HG02840 (cell line): ENCODE data around the gene PPP1R14C.
"Not testable (repeated sequence)": the region's sequence is repeated elsewhere in the genome, so short reads cannot be mapped to it uniquely, and the experiment has no call there.

Experiments used
- ATAC-seq: cut with Tn5 transposase; IDR thresholded peaks from one replicate; pipeline ENCODE4 v1.9.1; 2021; ENCODE audit warnings: mild to moderate bottlenecking, moderate library complexity, moderate number of reproducible peaks; ENCODE audit not compliant: unreplicated experiment, low FRiP score

PPP1R14C gene

DNA sequence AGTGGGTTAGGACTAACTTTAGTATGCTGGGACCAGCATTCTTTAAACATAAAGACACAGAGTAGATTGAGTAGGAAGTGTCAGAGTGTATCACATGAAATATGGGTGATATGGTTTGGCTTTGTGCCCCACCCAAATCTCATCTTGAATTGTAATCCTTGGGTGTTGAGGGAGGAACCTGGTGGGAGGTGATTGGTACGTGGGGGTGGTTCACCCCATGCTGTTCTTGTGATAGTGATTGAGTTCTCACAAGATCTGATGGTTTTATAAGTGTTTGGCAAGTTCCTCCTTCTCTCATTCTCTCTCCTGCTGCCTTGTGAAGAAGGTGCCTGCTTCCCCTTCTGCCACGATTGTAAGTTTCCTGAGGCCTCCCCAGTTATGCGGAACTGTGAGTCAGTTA lies 5.1 kb upstream of the PPP1R14C start:
- ATAC-seq = not testable (repeated sequence)

DNA sequence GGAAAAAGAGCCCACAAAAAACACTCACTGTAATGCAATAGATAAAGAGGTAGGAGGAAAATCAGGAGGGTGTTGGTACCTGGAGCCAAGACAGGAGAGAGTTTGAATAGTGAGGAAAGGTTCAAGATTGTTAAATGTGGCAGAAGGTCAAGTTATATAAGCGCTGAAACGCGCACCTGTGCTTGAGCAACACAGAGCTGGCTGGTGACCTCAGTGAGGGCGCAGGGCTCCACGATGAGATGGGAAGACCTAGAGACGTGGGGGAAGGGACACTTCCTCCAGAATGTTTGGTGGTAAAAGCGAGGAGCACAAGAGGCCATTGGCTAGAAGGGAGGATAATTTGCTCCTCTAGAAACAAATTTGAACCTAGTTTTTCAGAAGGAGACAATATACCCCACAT lies 4.2 kb upstream of the PPP1R14C start:
- no peak for ATAC-seq

DNA sequence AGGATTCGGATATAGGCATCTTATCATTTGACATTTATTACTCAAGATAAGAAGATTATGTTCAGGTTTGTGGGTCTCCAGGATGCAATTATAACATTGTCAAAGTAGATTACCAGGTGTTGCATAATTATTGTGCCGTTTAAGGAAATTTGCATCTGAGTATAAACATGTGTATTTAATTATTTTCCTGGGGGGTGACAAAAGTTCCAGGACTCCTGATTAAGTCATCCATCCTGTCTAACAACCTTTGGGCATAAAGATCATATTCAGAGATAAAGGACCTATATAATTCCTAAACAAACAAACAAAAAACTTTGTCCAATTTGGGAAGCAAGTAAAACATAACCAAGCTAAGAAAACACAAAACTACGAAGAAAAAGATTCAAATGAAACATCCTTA lies 3.3 kb upstream of the PPP1R14C start:
- no peak for ATAC-seq

DNA sequence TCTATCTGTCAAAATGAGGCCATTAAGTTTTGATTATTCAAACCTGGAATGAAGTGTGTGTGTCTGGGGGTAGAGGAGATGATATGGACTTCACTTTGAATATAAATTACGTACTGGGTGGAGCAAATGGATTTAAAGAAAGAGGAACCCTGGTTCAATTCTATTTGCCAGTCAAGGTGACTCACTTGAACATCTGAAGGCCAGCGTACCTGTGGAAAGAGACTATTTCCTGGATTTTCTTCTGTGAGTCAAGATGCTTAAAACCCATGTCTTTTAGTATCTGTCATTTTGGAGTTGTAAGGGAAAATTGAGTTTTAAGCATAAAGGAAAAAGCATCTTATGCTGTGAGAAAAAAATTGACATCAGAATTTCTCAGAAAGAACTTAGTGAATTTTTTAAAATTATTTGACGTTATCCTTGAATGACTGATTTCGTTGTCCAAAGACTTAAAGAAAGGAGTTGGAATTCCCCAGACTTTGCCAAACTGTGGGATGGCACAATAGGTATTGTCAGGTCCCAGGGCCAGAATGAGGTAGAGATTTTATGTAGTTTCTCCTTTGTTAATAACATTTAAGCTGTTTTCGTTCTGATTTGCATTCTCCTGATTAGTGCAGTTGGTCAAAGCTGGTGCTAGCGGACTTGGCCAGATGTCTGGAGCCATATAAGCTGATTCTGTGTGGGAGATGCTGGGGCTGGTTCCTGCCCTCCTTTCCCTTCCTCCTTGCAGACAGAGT lies 2.4 kb upstream of the PPP1R14C start:
- no peak for ATAC-seq

DNA sequence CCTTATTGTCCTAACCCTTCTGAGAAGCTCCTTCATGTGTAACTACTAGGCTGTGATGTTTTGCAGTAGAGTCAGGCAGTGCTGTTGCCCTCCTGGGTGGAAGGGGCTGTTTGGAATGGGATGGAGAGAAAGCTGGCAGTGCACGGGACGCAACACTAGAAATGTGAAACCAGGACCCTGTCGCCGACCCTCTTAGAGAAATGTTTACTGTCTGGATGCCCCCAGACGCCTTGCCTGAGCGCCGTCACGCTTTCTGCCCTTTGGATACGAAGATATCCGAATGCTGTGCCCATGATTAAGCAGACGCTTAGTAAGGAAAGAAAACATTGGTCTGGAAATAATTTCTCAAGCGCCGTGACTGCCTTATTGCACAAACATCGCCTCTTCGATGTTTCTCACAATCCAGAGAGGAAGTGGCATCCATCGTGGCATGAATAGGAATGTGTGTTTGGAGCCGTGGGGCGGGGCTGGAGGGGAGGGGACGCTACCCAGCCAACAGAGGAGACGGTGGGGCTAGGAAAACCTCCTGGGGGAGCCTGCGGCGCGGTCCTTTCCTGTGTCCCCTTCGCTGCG lies 661 bp upstream of the PPP1R14C start:
- ATAC-seq = no peak

DNA sequence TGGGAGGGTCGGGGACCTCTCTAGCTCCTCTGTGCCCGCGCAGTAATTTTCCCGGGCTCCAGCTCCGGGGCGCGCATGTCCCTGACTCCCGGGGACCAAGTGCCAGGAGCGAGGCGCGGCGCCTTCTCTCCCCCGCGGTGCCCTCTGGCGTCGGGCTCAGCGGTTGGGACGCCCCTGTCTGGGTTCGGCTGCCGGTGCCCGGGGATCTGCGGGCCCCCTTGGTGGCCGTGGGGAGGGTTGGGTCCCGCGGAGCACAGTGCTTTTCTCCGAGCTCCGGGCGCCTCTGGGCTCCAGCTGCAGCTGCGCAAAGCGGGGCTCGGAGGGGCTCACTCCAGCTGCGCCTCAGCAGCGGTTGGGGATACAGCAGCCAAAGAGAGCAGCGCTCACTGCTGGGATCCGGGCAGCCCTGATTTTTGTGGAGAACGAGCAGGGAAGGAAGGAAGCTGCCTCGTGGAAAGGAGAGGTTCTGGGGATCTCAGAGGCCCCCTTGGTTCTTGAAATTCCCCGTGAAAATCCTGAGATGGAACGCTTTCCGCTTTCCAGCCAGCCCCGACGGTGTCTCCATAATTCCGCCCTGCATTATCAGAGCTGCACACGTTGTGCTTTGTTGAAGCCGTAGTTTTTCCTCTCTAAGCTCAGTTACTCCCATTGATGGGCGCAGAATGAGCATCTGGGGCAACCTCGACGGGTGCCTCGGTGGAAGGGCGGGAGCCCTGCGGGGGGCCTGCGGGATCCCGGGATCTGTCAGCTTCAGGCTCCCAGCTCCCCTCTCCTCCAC lies 861 bp downstream of the PPP1R14C start:
- ATAC-seq = no peak

DNA sequence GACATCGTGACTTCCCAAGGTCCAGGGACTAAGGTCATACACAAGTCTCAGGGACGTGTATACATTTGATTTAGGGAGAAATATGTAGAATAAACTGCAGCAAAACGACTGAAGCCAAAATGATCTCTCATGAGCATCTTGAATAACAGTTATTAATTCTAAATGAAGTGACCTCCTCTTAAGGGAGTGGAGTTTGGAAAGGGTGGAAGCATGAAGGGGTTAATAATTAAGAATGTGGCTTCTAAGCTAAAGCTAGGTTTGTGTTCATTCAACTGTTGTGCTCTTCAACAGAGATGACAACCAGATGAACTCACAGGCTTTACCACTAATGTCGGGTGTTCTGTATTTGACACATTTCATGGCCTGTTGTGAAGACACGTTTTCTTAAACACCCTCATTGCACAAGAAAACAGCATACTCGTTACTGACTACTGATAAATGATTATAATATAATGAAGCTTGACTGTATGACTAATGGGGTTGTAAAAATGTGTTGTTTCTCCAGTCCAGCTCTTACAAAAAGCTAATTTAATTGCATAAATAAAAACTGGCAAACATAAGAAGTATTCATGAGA lies 1.5 kb downstream of the PPP1R14C start:
- ATAC-seq = no peak

DNA sequence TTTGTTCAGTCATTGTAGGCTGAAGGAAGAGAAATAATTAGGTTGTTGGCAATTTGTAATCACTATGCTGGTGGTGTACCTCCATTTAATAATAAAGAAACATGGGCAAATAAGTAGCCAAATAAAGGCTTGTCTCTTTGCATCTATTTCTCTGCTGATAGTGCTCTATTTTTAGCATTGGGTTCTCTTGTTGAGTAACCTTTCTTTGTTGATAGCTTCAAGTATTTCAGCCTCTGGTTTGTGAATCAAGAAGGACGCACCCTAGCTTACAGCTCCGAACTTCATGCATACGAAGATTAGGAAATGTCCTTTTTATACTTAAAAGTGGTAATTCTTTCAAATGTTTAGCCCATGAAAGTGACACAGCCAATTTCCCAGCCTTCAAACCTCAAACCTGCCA lies 2.6 kb downstream of the PPP1R14C start:
- ATAC-seq = no peak

DNA sequence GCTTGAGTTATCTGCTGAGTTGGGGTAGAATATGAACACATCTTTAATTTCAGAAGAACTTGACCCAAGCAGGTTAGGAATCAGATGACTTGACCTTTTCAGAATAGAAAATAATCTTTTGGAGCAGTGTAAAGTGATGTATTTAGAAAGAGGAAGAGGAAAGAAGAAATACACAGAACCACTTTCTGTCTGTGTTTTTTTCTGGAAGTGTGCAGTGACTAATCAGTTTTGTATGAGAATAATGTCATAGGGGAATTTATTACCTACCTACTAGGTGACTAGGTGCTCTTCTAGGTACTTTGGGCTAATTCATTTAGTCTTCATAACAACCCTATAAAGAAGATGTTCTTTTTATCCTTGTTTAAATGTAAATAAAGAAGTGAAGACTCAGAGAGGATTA lies 3.0 kb downstream of the PPP1R14C start:
- ATAC-seq = no peak

DNA sequence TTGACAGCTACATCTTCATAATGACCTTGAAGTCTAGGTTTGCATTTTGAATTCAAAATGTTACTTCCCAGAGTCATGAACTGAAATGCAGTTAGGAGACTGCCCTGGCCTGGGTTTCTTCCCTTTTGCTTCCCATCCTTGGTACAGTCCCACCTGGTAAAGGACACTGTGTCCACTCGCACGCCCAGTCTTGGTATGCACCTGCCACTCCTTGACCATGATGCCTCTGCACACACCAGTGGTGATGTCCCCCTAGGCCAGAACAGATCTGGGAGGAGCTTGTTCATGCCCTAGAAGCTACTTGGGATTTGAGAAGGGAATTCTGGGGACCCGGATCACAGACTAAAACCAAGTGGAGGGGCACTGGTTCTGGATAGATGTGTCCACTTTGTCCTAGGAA lies 3.6 kb downstream of the PPP1R14C start:
- no peak for ATAC-seq

DNA sequence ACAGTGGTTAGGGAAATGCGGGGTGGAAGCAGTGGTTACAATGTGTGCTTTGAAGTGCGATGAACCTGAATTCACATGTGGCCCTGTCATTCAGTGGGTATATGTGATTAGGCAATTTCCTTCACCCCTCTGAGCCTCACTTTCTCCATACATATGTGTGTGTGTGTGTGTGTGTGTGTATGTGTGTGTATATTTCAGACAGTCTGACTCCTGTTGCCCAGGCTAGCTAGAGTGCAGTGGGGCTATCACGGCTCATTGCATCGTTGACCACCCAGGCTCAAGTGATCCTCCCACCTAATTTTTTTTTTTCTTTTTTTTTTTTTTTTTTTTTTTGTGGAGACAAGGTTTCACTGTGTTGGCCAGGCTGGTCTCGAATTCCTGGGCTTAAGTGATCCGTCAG lies 6.3 kb downstream of the PPP1R14C start:
- ATAC-seq = no peak

DNA sequence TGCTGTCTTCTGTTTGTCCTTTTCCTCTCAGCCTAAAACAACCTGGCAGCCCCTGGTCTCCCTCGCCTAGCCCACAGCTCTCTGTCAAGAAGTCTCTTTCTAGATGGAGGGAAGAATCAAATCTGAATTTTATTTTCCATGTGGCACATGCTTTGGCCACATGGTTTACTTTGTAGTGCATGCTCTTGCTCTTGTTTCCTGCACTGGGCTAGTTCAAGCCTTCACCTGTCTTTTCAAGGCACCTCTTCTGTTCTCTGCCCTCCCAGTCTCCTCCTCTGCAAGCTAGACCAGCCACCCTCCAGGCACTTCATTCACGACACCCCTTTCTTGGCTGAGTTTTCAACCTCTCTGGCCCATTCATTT lies 7.6 kb downstream of the PPP1R14C start:
- no peak for ATAC-seq

DNA sequence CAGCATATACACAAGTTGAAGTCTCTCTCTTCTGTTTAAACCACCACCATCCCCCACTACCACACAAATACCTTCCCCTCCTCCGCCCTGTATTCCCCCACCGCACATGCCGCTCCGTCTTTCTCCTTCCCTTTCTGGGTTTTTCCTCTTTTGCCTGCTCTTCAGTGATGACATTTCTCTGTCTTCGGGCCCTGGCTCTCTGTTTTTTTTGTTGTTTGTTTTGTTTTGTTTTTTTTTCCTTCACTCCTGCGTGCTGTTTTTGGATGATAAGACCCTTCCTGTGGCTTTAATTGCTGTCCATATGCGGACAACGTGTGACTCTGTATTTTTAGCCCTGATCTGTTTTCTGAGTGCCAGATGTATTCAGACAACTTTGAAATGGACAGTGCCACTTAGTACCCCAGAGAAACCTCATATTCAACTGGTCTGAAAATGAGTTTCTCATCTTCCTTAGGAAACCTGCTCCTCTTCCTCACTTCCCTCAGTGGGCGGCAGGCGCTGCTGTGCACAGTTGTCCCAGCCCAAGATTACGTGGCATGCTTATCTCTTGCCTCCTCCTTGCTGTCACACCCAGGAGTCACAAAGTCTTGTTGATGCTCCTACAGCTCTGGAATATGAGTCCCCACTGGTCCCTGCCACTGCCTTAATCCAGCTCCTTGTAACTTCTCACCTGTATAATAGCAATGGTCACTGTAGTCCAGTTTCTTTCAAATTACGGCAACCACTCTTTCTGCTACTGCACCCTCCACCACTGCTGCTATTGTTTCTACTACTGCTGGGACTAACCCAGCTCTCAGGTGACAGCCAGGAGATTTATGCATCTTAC lies 8.2 kb downstream of the PPP1R14C start:
- ATAC-seq = no peak

DNA sequence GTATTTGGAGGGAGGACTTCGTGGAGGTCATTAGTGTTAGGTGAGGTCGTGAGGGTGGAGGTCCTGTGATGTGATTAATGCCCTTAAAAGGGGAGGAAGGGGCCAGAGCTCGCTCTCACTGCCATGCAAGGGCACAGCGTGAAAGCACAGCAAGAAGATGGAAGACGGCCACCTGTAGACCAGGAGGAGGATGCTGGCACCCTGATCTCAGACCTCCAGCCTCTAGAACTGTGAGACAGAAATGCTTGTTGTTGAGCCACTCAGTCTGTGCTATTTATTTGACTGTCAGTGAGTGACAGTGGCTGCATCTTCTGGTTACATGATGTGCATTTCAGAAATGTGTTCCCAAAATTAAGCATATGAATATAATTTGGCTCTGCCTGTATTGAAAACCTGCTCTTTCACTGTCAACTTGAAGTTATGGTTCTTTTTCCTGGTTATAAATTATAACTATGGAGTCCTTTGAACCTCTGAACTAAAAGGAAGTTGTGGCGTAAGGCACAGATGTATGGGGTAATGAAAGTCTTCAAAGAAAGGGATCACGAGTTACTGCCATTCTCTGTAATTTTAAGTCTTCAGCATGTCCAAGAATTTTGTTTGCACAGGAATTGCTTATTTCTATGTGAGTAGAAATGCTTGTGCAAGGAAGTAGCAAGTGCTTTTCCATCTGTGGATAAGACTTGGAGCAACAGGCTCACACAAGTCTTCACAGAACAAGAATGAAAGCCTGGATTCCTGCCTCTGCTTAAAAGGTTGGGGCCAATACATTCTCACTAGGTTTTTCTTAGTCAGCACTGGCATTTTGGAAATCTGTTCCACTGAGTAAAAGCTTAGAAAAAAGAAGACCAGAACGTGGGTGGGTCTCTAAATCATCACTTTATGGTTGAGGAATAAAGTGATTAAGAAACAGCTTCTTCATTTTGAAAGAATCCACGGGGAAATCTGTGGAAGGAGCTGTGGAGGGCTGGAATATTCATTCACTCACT lies 10.3 kb downstream of the PPP1R14C start:
- no peak for ATAC-seq

DNA sequence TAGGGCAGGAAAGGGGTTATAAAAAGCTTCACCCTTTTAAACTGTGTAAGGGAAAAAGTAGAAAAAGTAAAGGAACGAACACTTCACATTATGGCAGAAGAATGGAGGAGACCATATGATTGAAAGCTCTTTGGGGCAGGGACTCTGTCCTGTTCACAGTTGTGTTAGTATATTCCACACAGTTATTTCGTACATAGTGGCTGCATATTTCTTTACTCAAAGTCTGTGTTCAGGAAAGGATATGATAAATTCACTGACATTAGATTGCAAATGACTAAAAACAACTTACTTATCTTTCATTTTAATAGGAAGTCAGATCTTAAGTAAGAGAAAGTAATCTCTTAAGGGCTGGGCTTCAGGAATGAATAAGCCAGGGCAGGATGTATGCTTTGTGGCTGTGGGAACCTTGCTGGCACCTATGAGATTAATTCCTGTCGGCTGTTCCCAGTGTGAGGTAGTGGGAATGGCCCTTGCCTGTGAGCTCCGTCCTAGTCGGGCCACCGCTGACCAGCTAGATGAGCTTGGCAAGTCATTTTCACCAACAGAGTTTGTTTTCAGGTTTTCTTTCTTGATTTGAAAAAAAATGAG lies 11.2 kb downstream of the PPP1R14C start:
- ATAC-seq = no peak

DNA sequence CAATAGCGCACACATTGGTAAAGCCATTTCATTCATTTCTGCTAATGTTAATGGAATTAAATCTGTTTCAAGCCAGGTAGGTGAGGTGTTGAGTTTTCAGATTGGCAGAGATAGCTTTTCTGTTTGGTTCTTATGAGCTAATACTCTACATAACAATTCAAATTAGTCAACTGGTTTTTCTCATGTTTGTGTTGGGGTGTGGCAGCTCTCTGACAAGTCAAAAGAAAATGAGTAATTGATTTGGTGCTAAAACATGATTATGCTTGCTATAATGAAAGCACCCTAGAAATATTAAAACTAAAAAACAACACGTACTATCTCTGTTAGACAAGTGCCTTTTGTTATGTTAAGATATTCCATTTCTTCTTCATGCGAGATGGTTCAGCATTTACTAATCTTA lies 13.6 kb downstream of the PPP1R14C start:
- no peak for ATAC-seq

DNA sequence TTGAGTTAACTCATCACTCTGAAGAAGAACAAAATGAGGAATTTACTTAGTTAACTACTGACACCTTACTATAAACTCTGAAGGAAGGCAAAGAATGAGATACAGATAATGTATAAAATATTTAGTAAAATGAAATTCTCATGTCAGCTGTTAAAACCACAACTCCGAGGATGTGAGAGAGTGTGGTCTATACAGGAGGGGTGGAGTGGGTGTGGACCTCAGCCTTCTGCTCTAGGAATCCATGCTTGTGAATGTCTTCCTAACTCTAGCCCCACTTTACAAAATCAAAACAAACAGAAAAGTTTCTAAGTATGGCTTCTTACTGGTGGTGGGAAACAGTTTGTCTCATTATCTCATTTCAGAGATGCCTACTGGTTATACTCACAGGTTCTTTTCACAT lies 14.2 kb downstream of the PPP1R14C start:
- ATAC-seq = no peak

DNA sequence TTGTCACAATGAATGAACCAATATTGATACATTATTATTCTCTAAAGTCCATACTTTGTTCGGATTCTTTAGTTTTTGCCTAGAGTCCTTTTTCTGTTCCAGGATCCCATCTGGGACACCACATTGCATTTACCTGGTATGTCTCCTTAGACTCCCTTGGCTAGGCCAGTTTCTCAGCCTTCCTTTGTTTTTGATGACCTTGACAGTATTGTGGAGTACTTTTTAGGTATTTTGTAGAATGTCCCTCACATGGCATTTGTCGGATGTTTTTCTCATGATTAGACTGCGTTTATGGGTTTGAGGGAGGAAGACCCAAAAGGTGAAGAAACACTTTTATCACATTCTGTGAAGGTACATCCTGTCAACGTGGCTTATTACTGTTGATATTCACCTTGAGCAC lies 16.9 kb downstream of the PPP1R14C start:
- ATAC-seq = no peak

DNA sequence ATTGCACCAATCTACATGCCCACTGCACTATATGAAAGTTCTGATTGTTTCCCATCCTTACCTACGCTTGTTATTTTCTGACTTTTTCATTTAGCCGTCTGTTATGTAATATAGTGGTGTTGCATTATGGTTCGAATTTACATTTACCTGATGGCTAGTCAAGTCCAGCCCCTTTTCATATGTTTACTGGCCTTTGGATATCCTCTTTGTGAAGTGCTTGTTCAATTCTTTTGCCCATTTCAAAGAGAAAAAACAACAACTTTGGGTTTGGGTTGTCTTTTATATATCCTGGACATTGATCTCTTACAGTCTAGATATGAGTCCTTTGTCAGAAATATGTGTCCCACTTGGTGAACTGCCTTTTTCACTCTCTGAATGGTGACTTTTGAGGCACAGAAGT lies 21.1 kb downstream of the PPP1R14C start:
- ATAC-seq = no peak
